ENCODE data around the gene CCDC24. TPM values are rescaled to one million over a fixed set of nuclear protein-coding genes. Genes with fewer than 3 reads are reported as not detected.

CCDC24 gene
- total and polyA plus RNA-seq, 2 of the 13 experiments (the other 11 are each of a cell fraction or from before 2014, with no cell fraction given) = 1.4 to 2.9 TPM

DNA sequence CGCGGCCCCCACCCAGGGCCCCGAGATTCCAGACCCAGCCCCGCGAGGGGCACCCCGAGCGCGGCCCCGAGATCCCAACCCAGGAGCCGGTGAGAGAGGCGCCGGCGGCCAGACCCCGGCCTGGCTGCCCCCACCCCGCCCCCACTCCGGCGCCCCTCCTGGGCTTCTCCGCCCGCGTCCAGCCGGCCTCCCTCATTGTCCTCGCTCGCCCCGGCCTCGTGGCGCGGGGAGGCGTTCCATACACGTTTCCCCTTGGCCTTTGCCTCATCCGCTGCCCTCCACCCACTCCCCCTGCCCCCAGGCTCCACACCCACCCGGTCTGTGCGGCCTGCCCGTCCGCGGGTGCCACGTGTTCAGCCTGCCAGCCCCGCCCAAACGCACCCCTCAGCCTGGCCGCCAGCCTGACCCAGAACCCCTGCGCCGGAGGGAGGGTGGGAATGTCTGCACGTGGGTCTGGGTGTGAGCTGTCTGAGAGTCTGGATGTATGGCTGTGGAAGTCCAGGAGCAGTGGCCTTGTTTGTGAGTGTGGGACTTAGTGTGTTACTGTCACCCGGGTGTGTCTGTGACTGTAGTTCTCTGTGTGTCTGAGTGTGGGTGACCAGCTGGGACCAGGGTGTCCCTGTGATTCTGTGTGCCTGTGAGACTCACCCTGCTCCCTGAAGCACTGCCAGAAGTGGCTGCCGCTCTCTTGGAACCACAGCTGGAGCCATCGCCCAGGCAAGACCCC is 11.7 kb upstream of the CCDC24 start (continued):
- TF ChIP-seq, protein P1, sequence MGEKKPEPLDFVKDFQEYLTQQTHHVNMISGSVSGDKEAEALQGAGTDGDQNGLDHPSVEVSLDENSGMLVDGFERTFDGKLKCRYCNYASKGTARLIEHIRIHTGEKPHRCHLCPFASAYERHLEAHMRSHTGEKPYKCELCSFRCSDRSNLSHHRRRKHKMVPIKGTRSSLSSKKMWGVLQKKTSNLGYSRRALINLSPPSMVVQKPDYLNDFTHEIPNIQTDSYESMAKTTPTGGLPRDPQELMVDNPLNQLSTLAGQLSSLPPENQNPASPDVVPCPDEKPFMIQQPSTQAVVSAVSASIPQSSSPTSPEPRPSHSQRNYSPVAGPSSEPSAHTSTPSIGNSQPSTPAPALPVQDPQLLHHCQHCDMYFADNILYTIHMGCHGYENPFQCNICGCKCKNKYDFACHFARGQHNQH (CRISPR knock-in tag; IDR thresholded peaks at IDR 0.05) = peak; percentile 26; the same call in 1 of the 2 replicates
- TF ChIP-seq ZNF281 (CRISPR knock-in tag; IDR thresholded peaks at IDR 0.05; ENCODE audit: borderline replicate concordance) = peak; percentile 75
- TF ChIP-seq FOXK1 (CRISPR knock-in tag; IDR thresholded peaks at IDR 0.05; ENCODE audit: borderline replicate concordance, low read depth) = 0 out of 2 replicates have a peak, but pooled peaks have one; percentile 37
- TF ChIP-seq ZNF792 (CRISPR knock-in tag; IDR thresholded peaks at IDR 0.05) = peak; percentile 57; the same call in 1 of the 2 replicates
- no peak for TF ChIP-seq ZBTB2 (CRISPR knock-in tag; IDR thresholded peaks at IDR 0.05; ENCODE audit: low read depth)
- TF ChIP-seq PHF21A (CRISPR knock-in tag; IDR thresholded peaks at IDR 0.05) = peak; percentile 54; the same call in 1 of the 2 replicates
- TF ChIP-seq ZNF660 (CRISPR knock-in tag; IDR thresholded peaks at IDR 0.05; ENCODE audit: borderline replicate concordance, low read depth) = 0 out of 2 replicates have a peak, but pooled peaks have one; percentile 59
- TF ChIP-seq, protein P2, sequence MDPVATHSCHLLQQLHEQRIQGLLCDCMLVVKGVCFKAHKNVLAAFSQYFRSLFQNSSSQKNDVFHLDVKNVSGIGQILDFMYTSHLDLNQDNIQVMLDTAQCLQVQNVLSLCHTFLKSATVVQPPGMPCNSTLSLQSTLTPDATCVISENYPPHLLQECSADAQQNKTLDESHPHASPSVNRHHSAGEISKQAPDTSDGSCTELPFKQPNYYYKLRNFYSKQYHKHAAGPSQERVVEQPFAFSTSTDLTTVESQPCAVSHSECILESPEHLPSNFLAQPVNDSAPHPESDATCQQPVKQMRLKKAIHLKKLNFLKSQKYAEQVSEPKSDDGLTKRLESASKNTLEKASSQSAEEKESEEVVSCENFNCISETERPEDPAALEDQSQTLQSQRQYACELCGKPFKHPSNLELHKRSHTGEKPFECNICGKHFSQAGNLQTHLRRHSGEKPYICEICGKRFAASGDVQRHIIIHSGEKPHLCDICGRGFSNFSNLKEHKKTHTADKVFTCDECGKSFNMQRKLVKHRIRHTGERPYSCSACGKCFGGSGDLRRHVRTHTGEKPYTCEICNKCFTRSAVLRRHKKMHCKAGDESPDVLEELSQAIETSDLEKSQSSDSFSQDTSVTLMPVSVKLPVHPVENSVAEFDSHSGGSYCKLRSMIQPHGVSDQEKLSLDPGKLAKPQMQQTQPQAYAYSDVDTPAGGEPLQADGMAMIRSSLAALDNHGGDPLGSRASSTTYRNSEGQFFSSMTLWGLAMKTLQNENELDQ (CRISPR knock-in tag; IDR thresholded peaks at IDR 0.05; ENCODE audit: borderline replicate concordance) = 0 out of 2 replicates have a peak, but pooled peaks have one; percentile 43
- TF ChIP-seq POGK (CRISPR knock-in tag; conservative IDR thresholded peaks at IDR 0.05) = peak; percentile 71
- no peak for TF ChIP-seq ZNF530 (CRISPR knock-in tag; IDR thresholded peaks at IDR 0.05; ENCODE audit: low read depth)
- peak; percentile 74; the same call in 1 of the 2 replicates for TF ChIP-seq MEIS1 (CRISPR knock-in tag; IDR thresholded peaks at IDR 0.05; ENCODE audit: borderline replicate concordance)
- TF ChIP-seq ZNF703 (CRISPR knock-in tag; IDR thresholded peaks at IDR 0.05; ENCODE audit: borderline replicate concordance) = no peak
- TF ChIP-seq THAP9 (CRISPR knock-in tag; IDR thresholded peaks at IDR 0.05; ENCODE audit: borderline replicate concordance) = peak; percentile 33; the same call in 1 of the 2 replicates
- TF ChIP-seq MTA1 (CRISPR knock-in tag; IDR thresholded peaks at IDR 0.05; ENCODE audit: borderline replicate concordance) = peak; percentile 73

All from HepG2 (cell line).